Fibroblast of lung (primary cell): ENCODE results near the gene CWC27.
"Not testable (repeated sequence)": the region's sequence is repeated elsewhere in the genome, so short reads cannot be mapped to it uniquely, and the experiment has no call there.

Experiments used
- CTCF ChIP-seq, 2 donors: IDR thresholded peaks in 1 of 2; conservative IDR thresholded peaks in 1 of 2; 1 replicate in 1 of 2; 2 replicates in 1 of 2; pipeline ENCODE4 v1.5.1; 2011 to 2012; ENCODE audit warnings: low read length in 2 of 2, control low read depth in 1 of 2, inconsistent platforms in 1 of 2, low read depth in 1 of 2, mild to moderate bottlenecking in 1 of 2
- EZH2 ChIP-seq: IDR thresholded peaks from 2 replicates; pipeline ENCODE4 v1.5.1; 2012; ENCODE audit warnings: low read length, control low read depth, mild to moderate bottlenecking; ENCODE audit errors: missing control alignments

GRCh38 chr5:64907399-64907798, 138.7 kb downstream of the CWC27 start:
- not testable (repeated sequence) for TF ChIP-seq EZH2; CTCF (conservative IDR thresholded peaks at IDR 0.05 in 1 of 2, IDR thresholded peaks at IDR 0.05 in 1 of 2; ENCODE audit: low read depth in 1 of 2, low read length in 2 of 2)
